Chondrocyte (in vitro differentiated cells): ENCODE data around the gene XPOT. TPM values are rescaled to one million over a fixed set of nuclear protein-coding genes. Genes with fewer than 3 reads are reported as not detected.

Experiments
- DNase-seq: peaks from one replicate; pipeline ENCODE4 v3.0.0; 2021; ENCODE audit warnings: mixed read lengths, low spot score
- H3K27ac Mint-ChIP-seq: one replicate; pipeline ENCODE4 v1.8.0; 2021; ENCODE audit warnings: mild to moderate bottlenecking, moderate library complexity, mixed read lengths; ENCODE audit not compliant: unreplicated experiment
- H3K27me3 Mint-ChIP-seq: 2 replicates; pipeline ENCODE4 v1.8.0; 2021; ENCODE audit warnings: low read depth, mixed read lengths
- H3K36me3 Mint-ChIP-seq: 2 replicates; pipeline ENCODE4 v1.8.0; 2021; ENCODE audit warnings: low read depth, mixed read lengths
- H3K4me1 Mint-ChIP-seq: 2 replicates; pipeline ENCODE4 v1.8.0; 2021; ENCODE audit warnings: low read depth, mild to moderate bottlenecking, mixed read lengths
- H3K4me3 Mint-ChIP-seq: one replicate; pipeline ENCODE4 v1.8.0; 2021; ENCODE audit warnings: mild to moderate bottlenecking, moderate library complexity, mixed read lengths; ENCODE audit not compliant: unreplicated experiment
- H3K9me3 Mint-ChIP-seq: 2 replicates; pipeline ENCODE4 v1.8.0; 2021; ENCODE audit warnings: low read depth, mixed read lengths
- total RNA-seq: library from RNA; stranded (reverse); gene quantifications from 3 replicates; pipeline ENCODE4 v1.2.1, GENCODE V29; 2021
- TF ChIP-seq, protein P1 (sequence below): fragments of 200-600 bp; sonication (generic); IDR thresholded peaks from 2 replicates; pipeline ENCODE4 v1.5.0; 2021; ENCODE audit warnings: antibody characterized with exemption, mild to moderate bottlenecking, moderate library complexity

Gene XPOT
- total RNA-seq, 1 donor from 2014 or later: 213 TPM

DNA sequence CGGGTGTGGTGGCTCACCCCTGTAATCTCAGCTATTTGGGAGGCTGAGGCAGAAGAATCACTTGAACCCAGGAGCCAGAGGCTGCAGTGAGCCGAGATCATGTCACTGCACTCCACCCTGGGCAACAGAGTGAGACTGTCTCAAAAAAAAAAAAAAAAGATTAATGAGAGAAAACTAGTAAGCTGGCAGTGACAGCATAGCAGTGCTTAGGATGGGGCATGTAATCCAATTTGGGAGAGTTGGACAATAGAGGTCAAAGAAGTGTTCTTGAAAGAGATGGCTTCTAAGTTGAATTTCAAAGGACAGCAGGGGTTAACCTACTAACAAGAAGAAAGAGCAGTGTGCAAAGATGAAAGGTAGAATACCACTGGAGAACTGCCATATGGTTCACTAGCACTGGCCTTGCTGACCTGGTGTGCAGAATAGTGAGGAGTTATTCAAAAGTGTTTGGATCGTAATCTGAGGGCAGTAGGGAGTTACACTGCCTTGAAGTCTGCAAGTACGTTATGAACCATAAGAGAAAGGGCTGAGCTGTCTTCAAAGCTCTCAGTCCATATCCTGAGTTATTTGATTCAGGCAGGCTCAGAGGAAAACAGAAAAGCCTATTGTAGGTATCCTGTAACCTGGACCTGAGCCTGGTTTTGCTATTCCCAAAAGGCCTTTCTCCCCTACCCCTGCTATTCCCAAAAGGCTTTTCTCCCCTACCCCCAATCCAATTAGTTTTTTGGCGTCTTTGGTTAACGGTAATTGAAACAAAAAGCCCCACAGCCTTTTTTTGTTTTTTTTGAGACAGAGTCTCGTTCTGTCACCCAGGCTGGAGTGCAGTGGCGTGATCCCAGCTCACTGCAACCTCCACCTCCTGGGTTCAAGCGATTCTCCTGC lies 3.4 kb downstream of the XPOT start:
- TF ChIP-seq, protein P1, sequence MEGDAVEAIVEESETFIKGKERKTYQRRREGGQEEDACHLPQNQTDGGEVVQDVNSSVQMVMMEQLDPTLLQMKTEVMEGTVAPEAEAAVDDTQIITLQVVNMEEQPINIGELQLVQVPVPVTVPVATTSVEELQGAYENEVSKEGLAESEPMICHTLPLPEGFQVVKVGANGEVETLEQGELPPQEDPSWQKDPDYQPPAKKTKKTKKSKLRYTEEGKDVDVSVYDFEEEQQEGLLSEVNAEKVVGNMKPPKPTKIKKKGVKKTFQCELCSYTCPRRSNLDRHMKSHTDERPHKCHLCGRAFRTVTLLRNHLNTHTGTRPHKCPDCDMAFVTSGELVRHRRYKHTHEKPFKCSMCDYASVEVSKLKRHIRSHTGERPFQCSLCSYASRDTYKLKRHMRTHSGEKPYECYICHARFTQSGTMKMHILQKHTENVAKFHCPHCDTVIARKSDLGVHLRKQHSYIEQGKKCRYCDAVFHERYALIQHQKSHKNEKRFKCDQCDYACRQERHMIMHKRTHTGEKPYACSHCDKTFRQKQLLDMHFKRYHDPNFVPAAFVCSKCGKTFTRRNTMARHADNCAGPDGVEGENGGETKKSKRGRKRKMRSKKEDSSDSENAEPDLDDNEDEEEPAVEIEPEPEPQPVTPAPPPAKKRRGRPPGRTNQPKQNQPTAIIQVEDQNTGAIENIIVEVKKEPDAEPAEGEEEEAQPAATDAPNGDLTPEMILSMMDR: no peak
- H3K4me3 Mint-ChIP-seq: peak overlapping the region; percentile 13
- DNase-seq: no peak
- peak overlapping the region; percentile 73 for H3K27ac Mint-ChIP-seq
- H3K27me3 Mint-ChIP-seq: no peaks in the 10 kb centered on the region
- H3K9me3 Mint-ChIP-seq: no peaks in the 10 kb centered on the region
- H3K4me1 Mint-ChIP-seq: peaks cover 58% of the 10 kb centered on the region
- peaks cover 9% of the 10 kb centered on the region for H3K36me3 Mint-ChIP-seq

DNA sequence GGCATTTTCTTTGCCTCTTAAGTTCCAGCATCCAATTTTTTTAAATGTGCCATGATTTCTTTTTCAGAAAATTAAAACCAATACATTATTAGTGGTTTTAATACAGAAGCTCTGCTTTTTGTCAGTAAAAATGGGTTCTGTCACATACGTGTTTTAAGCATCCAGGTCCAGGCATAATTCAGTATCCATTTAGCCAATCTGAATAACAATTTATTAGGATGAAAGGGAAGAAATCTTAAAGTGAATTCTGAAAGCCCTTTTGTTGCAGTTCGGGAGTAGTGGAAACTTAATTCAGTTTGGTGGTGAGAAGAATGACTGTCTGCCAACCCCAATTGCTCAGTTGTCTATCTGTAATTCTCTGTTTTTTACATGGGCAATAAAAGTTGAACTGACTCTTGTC lies 7.2 kb downstream of the XPOT start:
- Mint-ChIP-seq H3K9me3 (no peaks in the 10 kb centered on the region), H3K27ac (peak overlapping the region; percentile 36), H3K27me3 (no peaks in the 10 kb centered on the region), H3K36me3 (peaks cover 21% of the 10 kb centered on the region), H3K4me3 (no peak overlapping the region), H3K4me1 (peaks cover 44% of the 10 kb centered on the region)
- TF ChIP-seq, protein P1: no peak
- DNase-seq: no peak

DNA sequence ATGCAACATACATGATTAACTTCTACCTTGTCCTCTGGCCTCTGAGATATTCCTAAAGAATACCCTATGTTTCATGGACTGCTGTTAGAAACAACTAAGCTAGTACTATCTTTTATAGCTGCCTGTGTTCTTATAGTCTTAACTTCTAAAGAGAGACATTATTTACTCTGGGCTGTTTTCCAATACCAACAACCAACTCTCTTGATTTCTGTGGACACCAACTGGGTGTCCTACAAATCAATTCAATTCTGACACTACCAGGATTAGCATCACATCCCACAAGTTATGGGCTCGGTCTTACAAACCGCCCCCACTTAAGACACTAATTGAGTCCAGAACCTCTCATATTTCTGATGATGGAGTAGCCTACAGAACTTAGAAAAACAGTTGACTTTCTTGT lies 8.3 kb downstream of the XPOT start:
- H3K27ac Mint-ChIP-seq: peak overlapping the region; percentile 6
- peaks cover 26% of the 10 kb centered on the region for H3K36me3 Mint-ChIP-seq
- no peaks in the 10 kb centered on the region for H3K27me3 Mint-ChIP-seq
- H3K9me3 Mint-ChIP-seq: no peaks in the 10 kb centered on the region
- H3K4me3 Mint-ChIP-seq: no peak overlapping the region
- no peak for DNase-seq
- H3K4me1 Mint-ChIP-seq: peaks cover 34% of the 10 kb centered on the region
- TF ChIP-seq, protein P1: no peak

DNA sequence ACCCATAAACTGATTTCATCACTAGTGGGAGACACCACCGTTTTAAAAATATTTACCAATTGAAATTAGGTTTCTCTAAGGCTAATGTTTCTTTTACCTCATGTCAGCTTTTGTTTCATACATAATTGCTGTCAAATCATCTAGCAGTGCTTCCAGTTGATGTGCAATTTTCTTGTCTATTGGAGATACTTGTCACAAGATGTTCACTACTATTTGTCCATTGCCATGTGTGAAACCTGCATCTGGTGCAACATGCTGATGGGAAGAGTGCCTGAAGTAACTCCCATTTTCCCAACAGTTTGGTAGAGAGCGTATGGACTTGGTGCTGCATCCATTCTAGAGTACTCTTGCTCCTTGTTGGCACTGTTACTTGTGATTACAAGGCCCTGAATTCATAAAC lies 9.7 kb downstream of the XPOT start:
- H3K4me1 Mint-ChIP-seq: peaks cover 19% of the 10 kb centered on the region
- H3K27ac Mint-ChIP-seq: no peak overlapping the region
- TF ChIP-seq, protein P1: no peak
- H3K36me3 Mint-ChIP-seq: peaks cover 28% of the 10 kb centered on the region
- H3K4me3 Mint-ChIP-seq: no peak overlapping the region
- no peaks in the 10 kb centered on the region for H3K9me3 Mint-ChIP-seq
- DNase-seq: no peak
- H3K27me3 Mint-ChIP-seq: no peaks in the 10 kb centered on the region

DNA sequence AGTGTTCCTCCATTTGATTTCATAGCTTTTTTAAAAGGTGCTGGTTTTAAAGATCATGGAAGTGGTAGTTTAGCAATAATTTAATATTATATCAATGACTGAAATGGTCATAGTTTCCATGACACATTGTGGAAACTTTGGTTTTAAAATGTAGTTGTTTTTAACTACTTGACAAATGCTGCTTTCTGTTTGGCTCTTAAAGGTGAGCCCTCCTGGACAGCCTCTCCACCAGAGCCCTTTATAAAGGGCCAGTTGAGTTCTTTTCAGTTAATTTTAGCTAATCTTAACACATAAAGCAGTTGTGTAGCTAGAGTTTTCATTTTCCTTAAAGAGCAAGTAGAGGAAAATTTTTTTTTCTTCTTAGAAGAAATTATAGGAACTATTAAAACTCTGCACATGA lies 14.0 kb downstream of the XPOT start:
- Mint-ChIP-seq H3K4me1 (no peaks in the 10 kb centered on the region), H3K27me3 (no peaks in the 10 kb centered on the region), H3K36me3 (peaks cover 36% of the 10 kb centered on the region), H3K27ac (no peak overlapping the region), H3K4me3 (no peak overlapping the region), H3K9me3 (no peaks in the 10 kb centered on the region)
- no peak for DNase-seq
- TF ChIP-seq, protein P1: no peak
